SU-DHL-6 (cell line): Measurements from ENCODE around the gene NCOR2.

Experiments
- H2AFZ ChIP-seq: fragments of 200-600 bp; sonication (generic); 2 replicates; pipeline ENCODE4 v1.6.1; 2014; ENCODE audit warnings: low read depth, mild to moderate bottlenecking, moderate library complexity, mixed read lengths, antibody characterized with exemption, low read length; ENCODE audit not compliant: severe bottlenecking
- H3F3A ChIP-seq: fragments of 200-600 bp; shearing (Covaris generic); 2 replicates; pipeline ENCODE4 v1.6.0; 2016; ENCODE audit warnings: antibody characterized with exemption, mild to moderate bottlenecking; ENCODE audit not compliant: insufficient read depth
- H3K27ac ChIP-seq: fragments of 200-600 bp; sonication (generic); 2 replicates; pipeline ENCODE4 v1.5.1; 2016; ENCODE audit warnings: low read depth, mild to moderate bottlenecking, low read length, moderate library complexity, mixed read lengths
- H3K27me3 ChIP-seq: fragments of 200-600 bp; sonication (generic), shearing (Covaris generic); 2 replicates; pipeline ENCODE4 v1.6.0; 2014; ENCODE audit warnings: mild to moderate bottlenecking, low read length
- H3K36me3 ChIP-seq: fragments of 200-600 bp; sonication (generic); 2 replicates; pipeline ENCODE4 v1.6.1; 2014; ENCODE audit warnings: mild to moderate bottlenecking, low read length, mixed read lengths
- H3K4me2 ChIP-seq: fragments of 300-600, 200-600 bp; shearing (Covaris generic), sonication (generic); 2 replicates; pipeline ENCODE4 v1.6.0; 2014; ENCODE audit warnings: low read length, low read depth, mild to moderate bottlenecking; ENCODE audit not compliant: poor library complexity, severe bottlenecking
- H3K4me3 ChIP-seq: fragments of 200-600 bp; sonication (generic); 2 replicates; pipeline ENCODE4 v1.5.1; 2014; ENCODE audit warnings: antibody characterized with exemption, low read length, mild to moderate bottlenecking, mixed read lengths; ENCODE audit not compliant: insufficient read depth, poor library complexity, severe bottlenecking
- H3K79me2 ChIP-seq: fragments of 200-600 bp; sonication (generic); 2 replicates; pipeline ENCODE4 v1.6.1; 2014; ENCODE audit warnings: mild to moderate bottlenecking, low read length, moderate library complexity; ENCODE audit not compliant: insufficient read depth
- H3K9ac ChIP-seq: fragments of 200-600 bp; sonication (generic); 2 replicates; pipeline ENCODE4 v1.7.0; 2014; ENCODE audit warnings: mild to moderate bottlenecking, low read length
- H3K9me2 ChIP-seq: fragments of 200-600 bp; sonication (generic); replicated peaks from 2 replicates; pipeline ENCODE4 v1.6.1; 2014; ENCODE audit warnings: low read length; ENCODE audit not compliant: insufficient read depth
- H3K9me3 ChIP-seq: fragments of 200-600 bp; sonication (generic); 2 replicates; pipeline ENCODE4 v1.6.1; 2014; ENCODE audit warnings: low read length, mixed read lengths; ENCODE audit not compliant: insufficient read depth
- H4K20me1 ChIP-seq: fragments of 200-600 bp; sonication (generic); 2 replicates; pipeline ENCODE4 v1.6.1; 2014; ENCODE audit warnings: low read depth, mild to moderate bottlenecking, antibody characterized with exemption, low read length, moderate library complexity, mixed read lengths
- EZH2phosphoT487 ChIP-seq: fragments of 200-600 bp; sonication (generic), shearing (Covaris generic); conservative IDR thresholded peaks from 2 replicates; pipeline ENCODE4 v1.6.1; 2018; ENCODE audit warnings: mild to moderate bottlenecking, antibody characterized with exemption, low read length, moderate library complexity, mixed read lengths
- TF ChIP-seq, protein P1 (sequence below): fragments of 200-600 bp; sonication (generic); IDR thresholded peaks from one replicate; pipeline ENCODE4 v1.5.1; 2017; ENCODE audit warnings: antibody characterized with exemption, mild to moderate bottlenecking, low read length, moderate library complexity; ENCODE audit not compliant: insufficient read depth, poor library complexity, severe bottlenecking

NCOR2 gene

DNA sequence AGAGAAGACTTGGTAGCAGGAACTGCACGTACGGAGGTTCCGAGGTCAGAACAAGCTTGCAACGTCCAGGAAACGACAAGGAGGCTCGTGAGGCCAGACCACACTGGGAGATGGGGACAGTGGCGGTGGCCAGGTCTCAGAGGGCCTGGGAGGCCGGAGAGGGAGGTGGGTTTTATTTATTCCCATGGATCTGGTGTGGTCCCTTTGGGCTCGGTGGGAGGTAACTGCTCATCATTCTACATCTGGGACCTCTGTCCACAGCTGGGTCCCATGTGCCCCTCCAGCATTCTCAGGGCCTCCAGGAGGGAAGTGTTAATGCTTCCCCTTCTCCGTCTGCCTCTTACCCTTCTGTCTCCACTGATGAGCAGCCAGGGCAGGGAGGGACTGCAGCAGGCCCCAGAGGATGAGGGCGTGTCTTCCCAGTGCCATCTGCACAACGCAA, 35.7 kb upstream of the NCOR2 start:
- H3K27me3 ChIP-seq: no peaks in the 10 kb centered on the region
- H2AFZ ChIP-seq: no peak overlapping the region
- no peaks in the 10 kb centered on the region for H3K9me3 ChIP-seq
- no peak for TF ChIP-seq EZH2phosphoT487
- TF ChIP-seq, protein P1, sequence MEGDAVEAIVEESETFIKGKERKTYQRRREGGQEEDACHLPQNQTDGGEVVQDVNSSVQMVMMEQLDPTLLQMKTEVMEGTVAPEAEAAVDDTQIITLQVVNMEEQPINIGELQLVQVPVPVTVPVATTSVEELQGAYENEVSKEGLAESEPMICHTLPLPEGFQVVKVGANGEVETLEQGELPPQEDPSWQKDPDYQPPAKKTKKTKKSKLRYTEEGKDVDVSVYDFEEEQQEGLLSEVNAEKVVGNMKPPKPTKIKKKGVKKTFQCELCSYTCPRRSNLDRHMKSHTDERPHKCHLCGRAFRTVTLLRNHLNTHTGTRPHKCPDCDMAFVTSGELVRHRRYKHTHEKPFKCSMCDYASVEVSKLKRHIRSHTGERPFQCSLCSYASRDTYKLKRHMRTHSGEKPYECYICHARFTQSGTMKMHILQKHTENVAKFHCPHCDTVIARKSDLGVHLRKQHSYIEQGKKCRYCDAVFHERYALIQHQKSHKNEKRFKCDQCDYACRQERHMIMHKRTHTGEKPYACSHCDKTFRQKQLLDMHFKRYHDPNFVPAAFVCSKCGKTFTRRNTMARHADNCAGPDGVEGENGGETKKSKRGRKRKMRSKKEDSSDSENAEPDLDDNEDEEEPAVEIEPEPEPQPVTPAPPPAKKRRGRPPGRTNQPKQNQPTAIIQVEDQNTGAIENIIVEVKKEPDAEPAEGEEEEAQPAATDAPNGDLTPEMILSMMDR: no peak
- no peak overlapping the region for H3K4me3 ChIP-seq
- H3K36me3 ChIP-seq: no peaks in the 10 kb centered on the region
- H3K4me2 ChIP-seq: no peak overlapping the region
- H3K9me2 ChIP-seq: no peaks in the 10 kb centered on the region
- no peak overlapping the region for H3K27ac ChIP-seq
- H3K79me2 ChIP-seq: no peaks in the 10 kb centered on the region
- no peak overlapping the region for H3K9ac ChIP-seq
- H4K20me1 ChIP-seq: no peaks in the 10 kb centered on the region
- no peaks in the 10 kb centered on the region for H3F3A ChIP-seq

GRCh38 chr12:124601706-124602105, 34.3 kb upstream of the NCOR2 start:
- Histone ChIP-seq H3K4me2 (no peak overlapping the region), H3K9ac (no peak overlapping the region), H3K79me2 (no peaks in the 10 kb centered on the region)

GRCh38 chr12:124599074-124599999, 31.9 kb upstream of the NCOR2 start:
- Histone ChIP-seq H3F3A (no peaks in the 10 kb centered on the region), H3K36me3 (no peaks in the 10 kb centered on the region), H3K4me2 (no peak overlapping the region), H4K20me1 (no peaks in the 10 kb centered on the region), H3K27me3 (no peaks in the 10 kb centered on the region), H3K9ac (no peak overlapping the region), H3K9me3 (no peaks in the 10 kb centered on the region), H3K27ac (no peak overlapping the region), H3K4me3 (no peak overlapping the region), H3K9me2 (no peaks in the 10 kb centered on the region), H2AFZ (no peak overlapping the region), H3K79me2 (no peaks in the 10 kb centered on the region)
- TF ChIP-seq, protein P1: no peak
- no peak for TF ChIP-seq EZH2phosphoT487

More at GRCh38 chr12:124601706-124602105, 34.3 kb upstream of the NCOR2 start:
- H3F3A ChIP-seq: no peaks in the 10 kb centered on the region
- H4K20me1 ChIP-seq: no peaks in the 10 kb centered on the region
- H3K9me2 ChIP-seq: no peaks in the 10 kb centered on the region
- H2AFZ ChIP-seq: no peak overlapping the region
- no peaks in the 10 kb centered on the region for H3K36me3 ChIP-seq
- TF ChIP-seq, protein P1: no peak
- TF ChIP-seq EZH2phosphoT487: no peak
- H3K4me3 ChIP-seq: no peak overlapping the region
- H3K27me3 ChIP-seq: no peaks in the 10 kb centered on the region
- no peak overlapping the region for H3K27ac ChIP-seq
- no peaks in the 10 kb centered on the region for H3K9me3 ChIP-seq
